Neural crest cell (in vitro differentiated cells): ENCODE results near the gene SYTL3. TPM values are rescaled to one million over a fixed set of nuclear protein-coding genes. Genes with fewer than 3 reads are reported as not detected.
"Not testable (repeated sequence)": the region's sequence is repeated elsewhere in the genome, so short reads cannot be mapped to it uniquely, and the experiment has no call there.

Experiments
- DNase-seq: peaks from one replicate; pipeline ENCODE4 v3.0.0; 2021; ENCODE audit warnings: low read depth, mixed read lengths, low spot score
- H3K27ac Mint-ChIP-seq: one replicate; pipeline ENCODE4 v1.8.0; 2021; ENCODE audit warnings: mild to moderate bottlenecking, mixed read lengths; ENCODE audit not compliant: unreplicated experiment
- H3K27me3 Mint-ChIP-seq: 2 replicates; pipeline ENCODE4 v1.8.0; 2021; ENCODE audit warnings: low read depth, mild to moderate bottlenecking, mixed read lengths
- H3K36me3 Mint-ChIP-seq: 2 replicates; pipeline ENCODE4 v1.8.0; 2021; ENCODE audit warnings: low read depth, mild to moderate bottlenecking, mixed read lengths
- H3K4me1 Mint-ChIP-seq: 2 replicates; pipeline ENCODE4 v1.8.0; 2021; ENCODE audit warnings: mixed read lengths
- H3K4me3 Mint-ChIP-seq: one replicate; pipeline ENCODE4 v1.8.0; 2021; ENCODE audit warnings: mild to moderate bottlenecking, mixed read lengths
- H3K9me3 Mint-ChIP-seq: 2 replicates; pipeline ENCODE4 v1.8.0; 2021; ENCODE audit warnings: mixed read lengths
- CTCF ChIP-seq: fragments of 200-600 bp; sonication (generic); conservative IDR thresholded peaks from 2 replicates; pipeline ENCODE4 v1.5.0; 2021; ENCODE audit warnings: antibody characterized with exemption, mild to moderate bottlenecking
- total RNA-seq: library from RNA; stranded (reverse); gene quantifications from 2 replicates; pipeline ENCODE4 v1.2.1, GENCODE V29; 2021

SYTL3 gene
- total RNA-seq, 1 donor from 2014 or later: 0.28 TPM

- Mint-ChIP-seq H3K4me3 (no peak overlapping the region), H3K9me3 (no peaks in the 10 kb centered on the region), H3K36me3 (peaks cover 26% of the 10 kb centered on the region), H3K27ac (no peak overlapping the region), H3K4me1 (peaks cover 4% of the 10 kb centered on the region), H3K27me3 (no peaks in the 10 kb centered on the region)
- no peak for TF ChIP-seq CTCF
- no peak for DNase-seq
Measured at GRCh38 chr6:158630938-158631616, 18.8 kb upstream of the SYTL3 start.

GRCh38 chr6:158631678-158632537 is 17.9 kb upstream of the SYTL3 start:
- Mint-ChIP-seq H3K27me3 (no peaks in the 10 kb centered on the region), H3K9me3 (no peaks in the 10 kb centered on the region), H3K4me3 (no peak overlapping the region), H3K4me1 (peaks cover 8% of the 10 kb centered on the region), H3K27ac (peak overlapping the region; percentile 82), H3K36me3 (peaks cover 25% of the 10 kb centered on the region)
- DNase-seq: no peak
- TF ChIP-seq CTCF: no peak

GRCh38 chr6:158632538-158633119 is 17.2 kb upstream of the SYTL3 start:
- peaks cover 23% of the 10 kb centered on the region for H3K36me3 Mint-ChIP-seq
- DNase-seq, H3K9me3 Mint-ChIP-seq, H3K4me3 Mint-ChIP-seq, H3K27me3 Mint-ChIP-seq: not testable (repeated sequence)
- peaks cover 14% of the 10 kb centered on the region for H3K4me1 Mint-ChIP-seq
- H3K27ac Mint-ChIP-seq: peak overlapping the region; percentile 82

- H3K36me3 Mint-ChIP-seq: peaks cover 23% of the 10 kb centered on the region
- no peak for DNase-seq
- peaks cover 15% of the 10 kb centered on the region for H3K4me1 Mint-ChIP-seq
- no peaks in the 10 kb centered on the region for H3K9me3 Mint-ChIP-seq
- no peak overlapping the region for H3K4me3 Mint-ChIP-seq
- TF ChIP-seq CTCF: no peak
- no peaks in the 10 kb centered on the region for H3K27me3 Mint-ChIP-seq
- H3K27ac Mint-ChIP-seq: no peak overlapping the region
Measured at GRCh38 chr6:158633127-158633526, 16.7 kb upstream of the SYTL3 start.

GRCh38 chr6:158634695-158635426 is 15.0 kb upstream of the SYTL3 start:
- Mint-ChIP-seq H3K27ac (no peak overlapping the region), H3K4me3 (no peak overlapping the region), H3K27me3 (no peaks in the 10 kb centered on the region), H3K4me1 (peaks cover 15% of the 10 kb centered on the region), H3K36me3 (peaks cover 23% of the 10 kb centered on the region), H3K9me3 (no peaks in the 10 kb centered on the region)
- TF ChIP-seq CTCF: no peak
- no peak for DNase-seq
